HepG2 (cell line): Measurements from ENCODE around the gene CWF19L2.

Experiments used
- MAZ ChIP-seq, 2 experiments: sonication (generic) in 1 of 2; formaldehyde crosslinking in 1 of 2; IDR thresholded peaks; 2 replicates each; pipeline versions ENCODE4 v1.5.0 to v1.6.1; 2012 to 2020; ENCODE audit warnings: low read depth in 2 of 2, mild to moderate bottlenecking in 2 of 2, borderline replicate concordance in 1 of 2, improper control_type of control experiment in 1 of 2, low read length in 1 of 2, missing genetic modification reagents in 1 of 2, moderate library complexity in 1 of 2
- NFAT5 ChIP-seq: sonication (generic); formaldehyde crosslinking; IDR thresholded peaks from 2 replicates; pipeline ENCODE4 v1.4.0; 2020; ENCODE audit warnings: missing genetic modification reagents
- POLR2AphosphoS2 ChIP-seq: IDR thresholded peaks from 2 replicates; pipeline ENCODE4 v1.6.1; 2011; ENCODE audit warnings: low read depth, low read length, improper control_type of control experiment
- SKIL ChIP-seq: sonication (generic); formaldehyde crosslinking; IDR thresholded peaks from 2 replicates; pipeline ENCODE4 v1.8.0; 2022; ENCODE audit warnings: missing genetic modification reagents, mild to moderate bottlenecking, moderate library complexity, borderline replicate concordance
- TCF7 ChIP-seq: sonication (generic); IDR thresholded peaks from 2 replicates; pipeline ENCODE4 v1.6.1; 2016; ENCODE audit warnings: antibody characterized with exemption, low read depth
- ZBTB44 ChIP-seq: sonication (generic); formaldehyde crosslinking; IDR thresholded peaks from 2 replicates; pipeline ENCODE4 v1.4.0; 2020; ENCODE audit warnings: missing genetic modification reagents
- ZNF274 ChIP-seq: sonication (generic); formaldehyde crosslinking; IDR thresholded peaks from 2 replicates; pipeline ENCODE4 v1.5.1; 2020; ENCODE audit warnings: mild to moderate bottlenecking, missing genetic modification reagents
- TF ChIP-seq, protein P1 (sequence below): sonication (generic); formaldehyde crosslinking; IDR thresholded peaks from 2 replicates; pipeline ENCODE4 v1.5.0; 2020; ENCODE audit warnings: mild to moderate bottlenecking, missing genetic modification reagents, moderate library complexity
- TF ChIP-seq, protein P2 (sequence below): IDR thresholded peaks from 2 replicates; pipeline ENCODE4 v1.6.1; 2016; ENCODE audit warnings: low read depth, missing genetic modification reagents, missing compliant biosample characterization

DNA sequence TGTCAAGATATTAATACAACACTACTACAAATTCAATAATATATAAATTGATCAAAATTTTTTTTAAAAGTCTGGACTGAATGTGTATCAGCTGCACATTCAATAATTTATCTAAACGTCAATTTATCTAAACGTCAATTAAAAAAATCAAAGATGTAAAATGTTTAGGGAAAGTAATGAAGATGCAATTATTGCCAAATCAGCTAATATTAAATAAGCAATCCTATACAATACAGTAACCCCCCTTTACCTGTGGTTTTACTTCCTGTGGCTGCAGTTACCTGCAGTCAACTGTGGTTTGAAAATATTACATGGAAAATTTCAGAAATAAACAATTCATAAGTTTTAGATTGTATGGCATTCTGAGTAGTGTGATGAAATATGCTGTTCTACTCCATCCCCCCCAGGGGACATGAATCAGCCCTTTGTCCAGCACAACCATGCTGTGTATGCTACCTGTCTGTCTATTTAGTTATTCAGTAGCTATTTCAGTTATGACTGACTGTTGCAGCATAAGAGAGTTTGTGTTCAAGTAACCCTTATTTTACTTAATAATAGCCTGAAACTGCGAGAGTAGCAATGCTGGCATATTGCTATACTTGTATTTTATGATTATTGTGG is 72.2 kb downstream of the CWF19L2 start:
- no peak for TF ChIP-seq POLR2AphosphoS2
- TF ChIP-seq TCF7 = no peak
- TF ChIP-seq, protein P1, sequence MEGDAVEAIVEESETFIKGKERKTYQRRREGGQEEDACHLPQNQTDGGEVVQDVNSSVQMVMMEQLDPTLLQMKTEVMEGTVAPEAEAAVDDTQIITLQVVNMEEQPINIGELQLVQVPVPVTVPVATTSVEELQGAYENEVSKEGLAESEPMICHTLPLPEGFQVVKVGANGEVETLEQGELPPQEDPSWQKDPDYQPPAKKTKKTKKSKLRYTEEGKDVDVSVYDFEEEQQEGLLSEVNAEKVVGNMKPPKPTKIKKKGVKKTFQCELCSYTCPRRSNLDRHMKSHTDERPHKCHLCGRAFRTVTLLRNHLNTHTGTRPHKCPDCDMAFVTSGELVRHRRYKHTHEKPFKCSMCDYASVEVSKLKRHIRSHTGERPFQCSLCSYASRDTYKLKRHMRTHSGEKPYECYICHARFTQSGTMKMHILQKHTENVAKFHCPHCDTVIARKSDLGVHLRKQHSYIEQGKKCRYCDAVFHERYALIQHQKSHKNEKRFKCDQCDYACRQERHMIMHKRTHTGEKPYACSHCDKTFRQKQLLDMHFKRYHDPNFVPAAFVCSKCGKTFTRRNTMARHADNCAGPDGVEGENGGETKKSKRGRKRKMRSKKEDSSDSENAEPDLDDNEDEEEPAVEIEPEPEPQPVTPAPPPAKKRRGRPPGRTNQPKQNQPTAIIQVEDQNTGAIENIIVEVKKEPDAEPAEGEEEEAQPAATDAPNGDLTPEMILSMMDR = no peak
- TF ChIP-seq ZNF274 = no peak
- no peak for TF ChIP-seq ZBTB44 (CRISPR knock-in tag)
- TF ChIP-seq NFAT5 = no peak
- TF ChIP-seq MAZ (IDR thresholded peaks at IDR 0.05; ENCODE audit: borderline replicate concordance, low read depth, low read length) = no peak
- TF ChIP-seq MAZ (CRISPR knock-in tag; IDR thresholded peaks at IDR 0.05; ENCODE audit: low read depth) = no peak
- no peak for TF ChIP-seq SKIL (CRISPR knock-in tag)
- TF ChIP-seq, protein P2, sequence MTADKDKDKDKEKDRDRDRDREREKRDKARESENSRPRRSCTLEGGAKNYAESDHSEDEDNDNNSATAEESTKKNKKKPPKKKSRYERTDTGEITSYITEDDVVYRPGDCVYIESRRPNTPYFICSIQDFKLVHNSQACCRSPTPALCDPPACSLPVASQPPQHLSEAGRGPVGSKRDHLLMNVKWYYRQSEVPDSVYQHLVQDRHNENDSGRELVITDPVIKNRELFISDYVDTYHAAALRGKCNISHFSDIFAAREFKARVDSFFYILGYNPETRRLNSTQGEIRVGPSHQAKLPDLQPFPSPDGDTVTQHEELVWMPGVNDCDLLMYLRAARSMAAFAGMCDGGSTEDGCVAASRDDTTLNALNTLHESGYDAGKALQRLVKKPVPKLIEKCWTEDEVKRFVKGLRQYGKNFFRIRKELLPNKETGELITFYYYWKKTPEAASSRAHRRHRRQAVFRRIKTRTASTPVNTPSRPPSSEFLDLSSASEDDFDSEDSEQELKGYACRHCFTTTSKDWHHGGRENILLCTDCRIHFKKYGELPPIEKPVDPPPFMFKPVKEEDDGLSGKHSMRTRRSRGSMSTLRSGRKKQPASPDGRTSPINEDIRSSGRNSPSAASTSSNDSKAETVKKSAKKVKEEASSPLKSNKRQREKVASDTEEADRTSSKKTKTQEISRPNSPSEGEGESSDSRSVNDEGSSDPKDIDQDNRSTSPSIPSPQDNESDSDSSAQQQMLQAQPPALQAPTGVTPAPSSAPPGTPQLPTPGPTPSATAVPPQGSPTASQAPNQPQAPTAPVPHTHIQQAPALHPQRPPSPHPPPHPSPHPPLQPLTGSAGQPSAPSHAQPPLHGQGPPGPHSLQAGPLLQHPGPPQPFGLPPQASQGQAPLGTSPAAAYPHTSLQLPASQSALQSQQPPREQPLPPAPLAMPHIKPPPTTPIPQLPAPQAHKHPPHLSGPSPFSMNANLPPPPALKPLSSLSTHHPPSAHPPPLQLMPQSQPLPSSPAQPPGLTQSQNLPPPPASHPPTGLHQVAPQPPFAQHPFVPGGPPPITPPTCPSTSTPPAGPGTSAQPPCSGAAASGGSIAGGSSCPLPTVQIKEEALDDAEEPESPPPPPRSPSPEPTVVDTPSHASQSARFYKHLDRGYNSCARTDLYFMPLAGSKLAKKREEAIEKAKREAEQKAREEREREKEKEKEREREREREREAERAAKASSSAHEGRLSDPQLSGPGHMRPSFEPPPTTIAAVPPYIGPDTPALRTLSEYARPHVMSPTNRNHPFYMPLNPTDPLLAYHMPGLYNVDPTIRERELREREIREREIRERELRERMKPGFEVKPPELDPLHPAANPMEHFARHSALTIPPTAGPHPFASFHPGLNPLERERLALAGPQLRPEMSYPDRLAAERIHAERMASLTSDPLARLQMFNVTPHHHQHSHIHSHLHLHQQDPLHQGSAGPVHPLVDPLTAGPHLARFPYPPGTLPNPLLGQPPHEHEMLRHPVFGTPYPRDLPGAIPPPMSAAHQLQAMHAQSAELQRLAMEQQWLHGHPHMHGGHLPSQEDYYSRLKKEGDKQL = no peak
